Measurements from ENCODE around the gene PLAC8.

Gene PLAC8

GRCh38 chr4:83114576-83114975 is at the start of gene PLAC8:
Gene PLAC8 (minus strand): TSS chr4:83114729. CDS start chr4:83107921, 6,808 bp downstream.
- peak; percentile 81 for DNase-seq

- DNase-seq, result no peak
Measured at GRCh38 chr4:83153417-83153816, 38.9 kb upstream of the PLAC8 start.

GRCh38 chr4:83152746-83153145 is 38.2 kb upstream of the PLAC8 start:
- DNase-seq, result no peak

GRCh38 chr4:83151651-83152050 is 37.1 kb upstream of the PLAC8 start:
- no peak for DNase-seq

GRCh38 chr4:83150653-83151330 is 36.3 kb upstream of the PLAC8 start:
- DNase-seq, result no peak

GRCh38 chr4:83149865-83150652 is 35.5 kb upstream of the PLAC8 start:
- DNase-seq, result no peak

GRCh38 chr4:83146841-83147240 is 32.3 kb upstream of the PLAC8 start:
- no peak for DNase-seq

- peak; percentile 32 for DNase-seq
Measured at GRCh38 chr4:83145776-83146175, 31.2 kb upstream of the PLAC8 start.

- DNase-seq, result no peak
Measured at GRCh38 chr4:83139514-83140156, 25.1 kb upstream of the PLAC8 start.

GRCh38 chr4:83138946-83139345 is 24.4 kb upstream of the PLAC8 start:
- peak; percentile 44 for DNase-seq

- DNase-seq, result no peak
Measured at GRCh38 chr4:83132065-83132464, 17.5 kb upstream of the PLAC8 start.

GRCh38 chr4:83129264-83129663 is 14.7 kb upstream of the PLAC8 start:
- DNase-seq, result no peak

GRCh38 chr4:83128240-83128929 is 13.9 kb upstream of the PLAC8 start:
- no peak for DNase-seq

- DNase-seq, result peak; percentile 65
Measured at GRCh38 chr4:83125738-83126141, 11.2 kb upstream of the PLAC8 start.

GRCh38 chr4:83124111-83124780 is 9.7 kb upstream of the PLAC8 start:
- no peak for DNase-seq

- no peak for DNase-seq
Measured at GRCh38 chr4:83121246-83121645, 6.7 kb upstream of the PLAC8 start.

- no peak for DNase-seq
Measured at GRCh38 chr4:83118869-83119268, 4.3 kb upstream of the PLAC8 start.

- no peak for DNase-seq
Measured at GRCh38 chr4:83115656-83116285, 1.2 kb upstream of the PLAC8 start.

GRCh38 chr4:83115000-83115399 is 471 bp upstream of the PLAC8 start:
- DNase-seq, result no peak

GRCh38 chr4:83113429-83113786 is 1.1 kb downstream of the PLAC8 start:
- peak; percentile 38 for DNase-seq

- peak; percentile 36 for DNase-seq
Measured at GRCh38 chr4:83112678-83113428, 1.7 kb downstream of the PLAC8 start.

GRCh38 chr4:83112231-83112630 is 2.3 kb downstream of the PLAC8 start:
- DNase-seq, result peak; percentile 40

All from CD4-positive, alpha-beta T cell treated with Interleukin-21 for 1 hour (primary cell).